ENCODE data around the gene UPP2.

Gene UPP2

GRCh38 chr2:158142568-158143332, 41.1 kb downstream of the UPP2 start:
- Histone ChIP-seq H3K36me3 (ENCODE audit: control insufficient read depth in 1 of 2, insufficient read depth in 2 of 2, low read length in 2 of 2) (no peaks in the 10 kb centered on the region), H3K27me3 (ENCODE audit: low read depth, low read length) (no peaks in the 10 kb centered on the region), H3K27ac (ENCODE audit: low read length) (no peak overlapping the region), H3K9me3 (ENCODE audit: control insufficient read depth in 1 of 2, low read length in 2 of 2) (peaks cover 0 to 5% of the 10 kb centered on the region in 2 donors), H3K4me3 (ENCODE audit: low read depth in 1 of 2, low read length in 2 of 2) (no peak overlapping the region), H3K4me1 (ENCODE audit: control insufficient read depth in 1 of 2, insufficient read depth in 2 of 2, low read length in 2 of 2) (no peaks in the 10 kb centered on the region)

- peaks cover 0 to 5% of the 10 kb centered on the region in 2 donors for H3K9me3 ChIP-seq (ENCODE audit: control insufficient read depth in 1 of 2, low read length in 2 of 2)
- H3K27me3 ChIP-seq (ENCODE audit: low read depth, low read length) = no peaks in the 10 kb centered on the region
- H3K27ac ChIP-seq (ENCODE audit: low read length) = no peak overlapping the region
- H3K36me3 ChIP-seq (ENCODE audit: control insufficient read depth in 1 of 2, insufficient read depth in 2 of 2, low read length in 2 of 2) = no peaks in the 10 kb centered on the region
- H3K4me3 ChIP-seq (ENCODE audit: low read depth in 1 of 2, low read length in 2 of 2) = no peak overlapping the region
- no peaks in the 10 kb centered on the region for H3K4me1 ChIP-seq (ENCODE audit: control insufficient read depth in 1 of 2, insufficient read depth in 2 of 2, low read length in 2 of 2)
Observed at GRCh38 chr2:158143703-158144360, 42.2 kb downstream of the UPP2 start.

- Histone ChIP-seq H3K4me3 (ENCODE audit: low read depth in 1 of 2, low read length in 2 of 2) (no peak overlapping the region), H3K27me3 (ENCODE audit: low read depth, low read length) (no peaks in the 10 kb centered on the region), H3K27ac (ENCODE audit: low read length) (no peak overlapping the region)
Observed at GRCh38 chr2:158144914-158145625, 43.4 kb downstream of the UPP2 start.

GRCh38 chr2:158153270-158154015, 51.8 kb downstream of the UPP2 start:
- Histone ChIP-seq H3K4me1 (ENCODE audit: control insufficient read depth in 1 of 2, insufficient read depth in 2 of 2, low read length in 2 of 2) (no peaks in the 10 kb centered on the region), H3K4me3 (ENCODE audit: low read depth in 1 of 2, low read length in 2 of 2) (no peak overlapping the region), H3K36me3 (ENCODE audit: control insufficient read depth in 1 of 2, insufficient read depth in 2 of 2, low read length in 2 of 2) (no peaks in the 10 kb centered on the region), H3K9me3 (ENCODE audit: control insufficient read depth in 1 of 2, low read length in 2 of 2) (no peaks in the 10 kb centered on the region), H3K27ac (ENCODE audit: low read length) (no peak overlapping the region), H3K27me3 (ENCODE audit: low read depth, low read length) (no peaks in the 10 kb centered on the region)

More at GRCh38 chr2:158144914-158145625, 43.4 kb downstream of the UPP2 start:
- peaks cover 0 to 5% of the 10 kb centered on the region in 2 donors for H3K9me3 ChIP-seq (ENCODE audit: control insufficient read depth in 1 of 2, low read length in 2 of 2)
- H3K36me3 ChIP-seq (ENCODE audit: control insufficient read depth in 1 of 2, insufficient read depth in 2 of 2, low read length in 2 of 2) = no peaks in the 10 kb centered on the region
- H3K4me1 ChIP-seq (ENCODE audit: control insufficient read depth in 1 of 2, insufficient read depth in 2 of 2, low read length in 2 of 2) = no peaks in the 10 kb centered on the region

GRCh38 chr2:158154596-158154995, 52.9 kb downstream of the UPP2 start:
- H3K4me3 ChIP-seq (ENCODE audit: low read depth in 1 of 2, low read length in 2 of 2) = no peak overlapping the region
- no peaks in the 10 kb centered on the region for H3K9me3 ChIP-seq (ENCODE audit: control insufficient read depth in 1 of 2, low read length in 2 of 2)
- no peaks in the 10 kb centered on the region for H3K4me1 ChIP-seq (ENCODE audit: control insufficient read depth in 1 of 2, insufficient read depth in 2 of 2, low read length in 2 of 2)
- no peak overlapping the region for H3K27ac ChIP-seq (ENCODE audit: low read length)
- H3K27me3 ChIP-seq (ENCODE audit: low read depth, low read length) = no peaks in the 10 kb centered on the region
- no peaks in the 10 kb centered on the region for H3K36me3 ChIP-seq (ENCODE audit: control insufficient read depth in 1 of 2, insufficient read depth in 2 of 2, low read length in 2 of 2)

- Histone ChIP-seq H3K4me1 (ENCODE audit: control insufficient read depth in 1 of 2, insufficient read depth in 2 of 2, low read length in 2 of 2) (no peaks in the 10 kb centered on the region), H3K36me3 (ENCODE audit: control insufficient read depth in 1 of 2, insufficient read depth in 2 of 2, low read length in 2 of 2) (no peaks in the 10 kb centered on the region), H3K9me3 (ENCODE audit: control insufficient read depth in 1 of 2, low read length in 2 of 2) (no peaks in the 10 kb centered on the region), H3K4me3 (ENCODE audit: low read depth in 1 of 2, low read length in 2 of 2) (no peak overlapping the region), H3K27ac (ENCODE audit: low read length) (no peak overlapping the region), H3K27me3 (ENCODE audit: low read depth, low read length) (no peaks in the 10 kb centered on the region)
Observed at GRCh38 chr2:158172719-158173118, 71.0 kb downstream of the UPP2 start.

- no peak overlapping the region for H3K27ac ChIP-seq (ENCODE audit: low read length)
- no peaks in the 10 kb centered on the region for H3K4me1 ChIP-seq (ENCODE audit: control insufficient read depth in 1 of 2, insufficient read depth in 2 of 2, low read length in 2 of 2)
- no peaks in the 10 kb centered on the region for H3K36me3 ChIP-seq (ENCODE audit: control insufficient read depth in 1 of 2, insufficient read depth in 2 of 2, low read length in 2 of 2)
Observed at GRCh38 chr2:158174495-158174894, 72.8 kb downstream of the UPP2 start.

GRCh38 chr2:158174956-158175355, 73.3 kb downstream of the UPP2 start:
- H3K4me1 ChIP-seq (ENCODE audit: control insufficient read depth in 1 of 2, insufficient read depth in 2 of 2, low read length in 2 of 2) = no peaks in the 10 kb centered on the region
- H3K27me3 ChIP-seq (ENCODE audit: low read depth, low read length) = no peaks in the 10 kb centered on the region
- no peak overlapping the region for H3K4me3 ChIP-seq (ENCODE audit: low read depth in 1 of 2, low read length in 2 of 2)
- H3K36me3 ChIP-seq (ENCODE audit: control insufficient read depth in 1 of 2, insufficient read depth in 2 of 2, low read length in 2 of 2) = no peaks in the 10 kb centered on the region
- no peaks in the 10 kb centered on the region for H3K9me3 ChIP-seq (ENCODE audit: control insufficient read depth in 1 of 2, low read length in 2 of 2)
- no peak overlapping the region for H3K27ac ChIP-seq (ENCODE audit: low read length)

More at GRCh38 chr2:158174495-158174894, 72.8 kb downstream of the UPP2 start:
- Histone ChIP-seq H3K27me3 (ENCODE audit: low read depth, low read length) (no peaks in the 10 kb centered on the region), H3K4me3 (ENCODE audit: low read depth in 1 of 2, low read length in 2 of 2) (no peak overlapping the region), H3K9me3 (ENCODE audit: control insufficient read depth in 1 of 2, low read length in 2 of 2) (no peaks in the 10 kb centered on the region)

GRCh38 chr2:158178646-158179045, 77.0 kb downstream of the UPP2 start:
- Histone ChIP-seq H3K4me3 (ENCODE audit: low read depth in 1 of 2, low read length in 2 of 2) (no peak overlapping the region), H3K4me1 (ENCODE audit: control insufficient read depth in 1 of 2, insufficient read depth in 2 of 2, low read length in 2 of 2) (no peaks in the 10 kb centered on the region), H3K27me3 (ENCODE audit: low read depth, low read length) (no peaks in the 10 kb centered on the region), H3K36me3 (ENCODE audit: control insufficient read depth in 1 of 2, insufficient read depth in 2 of 2, low read length in 2 of 2) (no peaks in the 10 kb centered on the region), H3K9me3 (ENCODE audit: control insufficient read depth in 1 of 2, low read length in 2 of 2) (no peaks in the 10 kb centered on the region), H3K27ac (ENCODE audit: low read length) (no peak overlapping the region)

- Histone ChIP-seq H3K4me1 (ENCODE audit: control insufficient read depth in 1 of 2, insufficient read depth in 2 of 2, low read length in 2 of 2) (no peaks in the 10 kb centered on the region), H3K27ac (ENCODE audit: low read length) (no peak overlapping the region), H3K27me3 (ENCODE audit: low read depth, low read length) (no peaks in the 10 kb centered on the region), H3K9me3 (ENCODE audit: control insufficient read depth in 1 of 2, low read length in 2 of 2) (no peaks in the 10 kb centered on the region), H3K36me3 (ENCODE audit: control insufficient read depth in 1 of 2, insufficient read depth in 2 of 2, low read length in 2 of 2) (no peaks in the 10 kb centered on the region), H3K4me3 (ENCODE audit: low read depth in 1 of 2, low read length in 2 of 2) (no peak overlapping the region)
Observed at GRCh38 chr2:158179660-158180059, 78.0 kb downstream of the UPP2 start.

- H3K4me1 ChIP-seq (ENCODE audit: control insufficient read depth in 1 of 2, insufficient read depth in 2 of 2, low read length in 2 of 2) = no peaks in the 10 kb centered on the region
- no peaks in the 10 kb centered on the region for H3K27me3 ChIP-seq (ENCODE audit: low read depth, low read length)
- H3K27ac ChIP-seq (ENCODE audit: low read length) = no peak overlapping the region
- H3K4me3 ChIP-seq (ENCODE audit: low read depth in 1 of 2, low read length in 2 of 2) = no peak overlapping the region
- H3K36me3 ChIP-seq (ENCODE audit: control insufficient read depth in 1 of 2, insufficient read depth in 2 of 2, low read length in 2 of 2) = no peaks in the 10 kb centered on the region
- no peaks in the 10 kb centered on the region for H3K9me3 ChIP-seq (ENCODE audit: control insufficient read depth in 1 of 2, low read length in 2 of 2)
Observed at GRCh38 chr2:158181171-158181570, 79.5 kb downstream of the UPP2 start.

Data from muscle layer of duodenum (tissue), 2 donors.